ACC112 (cell line): Measurements from ENCODE around the gene MUC13.
A peak's percentile ranks its signal among the peaks of the same experiment; 100 is the strongest.

Experiments
- H2AFZ ChIP-seq: fragments of 200-600 bp; sonication (generic); one replicate; pipeline ENCODE4 v1.6.0; 2017; ENCODE audit warnings: antibody characterized with exemption, low read length; ENCODE audit not compliant: unreplicated experiment
- H3K27ac ChIP-seq: fragments of 200-600 bp; sonication (generic); 2 replicates; pipeline ENCODE4 v1.5.1; 2014; ENCODE audit warnings: low read depth, mild to moderate bottlenecking, antibody characterized with exemption, low read length, moderate library complexity
- H3K27me3 ChIP-seq: fragments of 200-600 bp; sonication (generic); 2 replicates; pipeline ENCODE4 v1.6.1; 2014; ENCODE audit warnings: mild to moderate bottlenecking, antibody characterized with exemption, low read length, moderate library complexity, mixed read lengths; ENCODE audit not compliant: insufficient read depth
- H3K36me3 ChIP-seq: fragments of 200-600 bp; sonication (generic); 2 replicates; pipeline ENCODE4 v1.6.1; 2016; ENCODE audit warnings: mild to moderate bottlenecking, antibody characterized with exemption, low read length, moderate library complexity, mixed read lengths; ENCODE audit not compliant: insufficient read depth
- H3K4me1 ChIP-seq: fragments of 200-600 bp; sonication (generic); one replicate; pipeline ENCODE4 v1.6.1; 2016; ENCODE audit warnings: low read length, mixed read lengths; ENCODE audit not compliant: insufficient read depth, unreplicated experiment, control insufficient read depth
- H3K4me3 ChIP-seq: fragments of 200-600 bp; sonication (generic); 2 replicates; pipeline ENCODE4 v1.5.1; 2014; ENCODE audit warnings: mild to moderate bottlenecking, low read depth, low read length
- H3K79me2 ChIP-seq: fragments of 200-600 bp; sonication (generic); one replicate; pipeline ENCODE4 v1.6.0; 2016; ENCODE audit warnings: low read length; ENCODE audit not compliant: control insufficient read depth, unreplicated experiment, insufficient read depth

Gene MUC13

DNA sequence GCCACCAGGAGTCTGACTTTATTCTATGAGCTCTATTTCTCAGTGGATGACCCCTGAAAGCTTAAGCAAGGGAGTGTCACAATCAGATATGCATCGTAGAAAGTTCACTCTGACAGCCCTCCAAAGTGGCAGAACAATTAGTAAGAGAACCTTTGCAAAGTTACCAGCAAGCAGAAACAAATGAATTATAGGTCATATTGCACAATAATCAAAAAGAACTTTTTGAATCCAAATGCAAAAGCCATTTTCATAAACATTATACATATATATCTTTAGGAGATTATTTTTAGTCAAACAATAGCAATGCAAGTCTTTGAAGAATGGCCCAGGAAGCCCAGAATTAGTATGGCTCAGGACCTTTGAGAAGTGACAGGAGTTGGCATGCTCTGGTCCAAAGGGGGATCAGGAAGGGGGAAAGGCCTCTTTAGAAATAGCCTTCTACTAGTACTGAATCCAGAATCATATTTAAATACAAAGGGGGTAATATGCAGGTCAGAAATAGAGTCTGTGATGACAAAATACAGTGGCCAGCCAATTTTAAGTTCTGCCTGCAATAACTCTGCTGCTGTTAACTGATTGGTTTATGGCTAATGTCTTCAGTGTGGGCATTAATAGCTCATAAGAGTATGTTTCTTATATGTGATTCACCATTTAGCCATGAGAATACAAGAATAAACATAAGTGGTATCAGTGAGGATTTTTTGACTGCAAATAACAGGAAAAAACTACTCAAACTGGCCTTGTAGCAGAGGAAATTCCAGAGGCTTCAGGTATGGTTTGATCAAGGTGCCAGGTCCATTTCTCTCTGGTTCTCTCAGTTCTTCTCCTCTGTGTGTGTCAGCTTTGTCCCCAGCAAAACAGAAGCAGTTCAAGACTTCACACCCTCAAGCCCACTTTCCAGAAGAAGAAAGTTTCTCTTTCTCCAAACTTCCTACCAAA, 30.4 kb downstream of the MUC13 start:
- Histone ChIP-seq H3K36me3 (no peaks in the 10 kb centered on the region), H3K4me3 (no peak overlapping the region), H3K4me1 (peaks cover 8% of the 10 kb centered on the region), H2AFZ (no peak overlapping the region), H3K27ac (no peak overlapping the region), H3K79me2 (no peaks in the 10 kb centered on the region), H3K27me3 (no peaks in the 10 kb centered on the region)

DNA sequence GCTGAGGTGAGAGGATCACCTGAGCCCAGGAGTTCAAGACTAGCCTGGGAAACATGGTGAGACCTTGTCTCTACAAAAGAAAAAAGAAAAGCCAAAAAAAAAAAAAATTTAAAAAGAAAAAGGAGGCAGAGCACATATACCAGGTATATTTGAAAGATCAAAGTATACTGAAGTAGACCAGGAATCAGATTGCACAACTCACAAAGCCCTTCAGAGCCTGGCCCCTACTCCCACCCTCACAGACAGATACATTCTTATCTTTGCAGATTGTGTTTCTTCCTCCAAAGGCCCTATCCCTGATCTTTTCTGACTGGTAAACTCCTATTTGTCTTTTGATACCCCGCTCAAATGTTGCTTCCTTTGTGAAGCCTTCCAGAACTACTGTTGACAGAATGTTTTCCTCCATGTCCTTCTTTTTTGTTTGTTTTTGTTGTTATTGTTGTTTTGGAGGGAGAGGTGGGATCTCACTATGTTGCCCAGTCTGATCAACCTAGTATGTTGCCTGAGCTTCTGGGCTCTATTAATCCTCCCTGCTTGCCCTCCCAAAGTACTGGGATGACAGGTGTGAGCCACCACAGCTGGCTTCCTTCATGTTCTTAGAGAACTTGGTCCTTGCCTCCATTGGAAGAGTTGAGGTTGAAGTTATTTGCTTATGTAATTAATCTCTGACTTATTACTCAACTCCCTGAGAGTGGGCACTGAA, 37.6 kb downstream of the MUC13 start:
- Histone ChIP-seq H3K4me3 (no peak overlapping the region), H3K27ac (no peak overlapping the region), H3K36me3 (no peaks in the 10 kb centered on the region), H3K4me1 (peaks cover 13% of the 10 kb centered on the region), H2AFZ (no peak overlapping the region), H3K79me2 (no peaks in the 10 kb centered on the region), H3K27me3 (no peaks in the 10 kb centered on the region)

DNA sequence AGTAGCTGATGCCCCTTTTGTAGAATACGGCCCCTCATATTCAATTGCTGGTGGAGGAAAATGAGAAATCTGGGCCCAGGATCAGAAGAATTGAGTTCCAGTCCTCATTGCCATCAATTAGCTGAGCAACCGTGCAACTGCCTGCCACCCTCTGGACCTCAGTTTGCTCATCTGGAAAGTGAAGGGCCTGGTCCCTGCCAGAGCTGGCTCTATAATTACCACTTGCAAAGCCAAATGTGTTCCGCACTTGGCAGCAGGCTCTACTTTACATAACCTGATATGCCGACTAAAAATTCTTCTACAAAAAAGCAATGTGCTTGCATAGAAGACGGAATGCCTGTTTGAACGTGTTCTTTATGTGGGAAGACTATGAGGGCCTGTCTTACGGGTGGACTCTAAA, 38.8 kb downstream of the MUC13 start:
- H3K27ac ChIP-seq, result no peak overlapping the region
- no peaks in the 10 kb centered on the region for H3K27me3 ChIP-seq
- H2AFZ ChIP-seq, result no peak overlapping the region
- no peaks in the 10 kb centered on the region for H3K36me3 ChIP-seq
- no peak overlapping the region for H3K4me3 ChIP-seq
- no peaks in the 10 kb centered on the region for H3K79me2 ChIP-seq
- peaks cover 9% of the 10 kb centered on the region for H3K4me1 ChIP-seq

DNA sequence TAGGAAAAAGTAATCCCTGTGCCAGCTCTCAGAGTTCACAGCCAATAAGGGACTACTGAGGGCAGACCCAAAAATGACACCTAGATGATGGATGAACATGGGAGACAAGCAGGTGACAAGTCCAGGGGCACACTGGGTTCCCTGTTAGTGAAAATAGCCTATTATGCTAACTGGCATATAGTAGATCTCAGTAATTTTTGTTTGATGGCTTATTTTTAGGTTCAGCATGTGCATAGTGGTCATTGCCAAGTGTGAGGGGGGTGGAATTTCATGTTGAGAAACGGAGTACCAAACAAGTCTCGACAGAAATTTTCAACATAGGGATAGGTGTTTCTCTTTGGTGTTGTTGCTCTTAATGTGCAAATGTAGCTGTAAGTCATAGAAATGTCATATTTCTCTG, 41.0 kb downstream of the MUC13 start:
- H3K4me1 ChIP-seq, result peaks cover 5% of the 10 kb centered on the region
- H3K4me3 ChIP-seq, result no peak overlapping the region
- H3K79me2 ChIP-seq, result no peaks in the 10 kb centered on the region
- H3K27me3 ChIP-seq, result no peaks in the 10 kb centered on the region
- H3K36me3 ChIP-seq, result no peaks in the 10 kb centered on the region
- no peak overlapping the region for H3K27ac ChIP-seq
- no peak overlapping the region for H2AFZ ChIP-seq

DNA sequence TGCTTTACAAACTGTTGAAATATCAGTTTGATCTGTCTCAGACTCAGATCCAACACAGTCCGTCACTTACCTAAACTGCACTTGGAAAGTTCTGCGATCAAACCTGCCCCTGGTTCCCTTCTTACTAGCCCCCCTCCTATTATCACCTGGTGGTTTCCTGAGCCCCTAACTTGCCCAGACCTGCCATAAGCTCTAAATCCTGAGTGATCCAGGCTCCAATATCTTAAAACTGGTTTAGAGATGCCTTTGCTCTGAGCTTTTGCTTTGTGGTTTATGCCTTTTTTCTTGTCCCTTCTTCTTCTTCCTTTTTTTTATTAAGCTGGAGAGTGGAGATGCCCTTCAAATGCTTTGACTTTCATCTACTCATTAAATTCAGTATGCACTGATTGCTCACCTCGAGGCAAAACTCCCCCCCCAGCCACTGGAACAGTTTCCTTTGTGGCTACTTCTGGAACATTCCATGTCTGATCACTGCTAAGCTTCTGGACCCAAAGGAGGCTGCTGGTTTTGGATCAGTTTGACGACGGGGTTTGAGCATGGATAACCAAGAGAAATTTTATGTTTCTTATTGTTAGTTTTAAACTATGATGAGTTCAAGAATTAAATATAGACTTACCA, 43.9 kb downstream of the MUC13 start:
- Histone ChIP-seq H3K4me3 (no peak overlapping the region), H3K79me2 (peaks cover 7% of the 10 kb centered on the region), H3K36me3 (no peaks in the 10 kb centered on the region), H3K27ac (no peak overlapping the region), H3K4me1 (no peaks in the 10 kb centered on the region), H2AFZ (no peak overlapping the region), H3K27me3 (no peaks in the 10 kb centered on the region)

DNA sequence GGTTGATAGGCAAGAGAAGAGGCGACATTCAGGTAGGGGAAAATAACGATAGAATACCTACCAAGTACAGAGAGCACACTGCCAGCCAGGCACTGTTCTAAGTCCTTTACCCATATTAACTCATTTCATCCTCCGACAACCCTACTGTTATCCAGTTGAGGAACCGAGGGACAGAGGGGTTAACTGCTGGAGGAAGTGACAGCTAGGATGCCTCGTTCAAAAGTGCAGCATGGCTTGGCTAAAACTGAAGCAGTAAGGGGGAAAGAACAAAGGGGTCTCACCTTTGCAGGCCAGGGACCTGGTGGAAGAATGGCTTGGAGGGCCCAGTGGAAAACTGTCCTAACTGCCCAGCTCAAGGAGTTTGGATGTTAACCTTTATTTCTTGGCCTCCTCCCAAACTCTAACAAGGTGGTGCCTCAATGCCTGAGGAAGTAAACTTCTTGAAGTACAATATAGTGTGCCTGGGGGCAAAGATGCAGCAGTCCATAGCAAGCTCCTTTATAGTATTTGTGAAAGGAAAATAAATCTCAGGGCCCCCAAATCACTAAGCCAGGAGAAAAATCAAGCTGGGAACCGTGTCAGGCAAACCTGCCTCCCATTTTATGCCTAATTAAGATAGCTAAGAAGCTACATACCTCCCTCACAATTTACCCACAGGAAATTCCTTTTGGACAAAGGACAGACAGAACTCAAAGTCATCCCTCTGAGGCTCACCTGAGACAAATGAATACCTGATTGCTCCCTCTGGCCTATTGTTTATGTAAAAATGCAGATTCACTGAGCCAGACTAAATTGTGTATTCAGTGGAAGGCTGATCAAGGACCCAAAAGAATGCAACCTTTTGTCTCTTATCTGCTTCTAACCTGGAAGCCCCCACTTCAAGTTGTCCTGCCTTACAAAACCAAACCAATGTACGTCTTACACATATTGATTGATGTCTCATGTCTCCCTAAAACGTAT, 45.8 kb downstream of the MUC13 start:
- Histone ChIP-seq H3K4me3 (no peak overlapping the region), H3K79me2 (peaks cover 23% of the 10 kb centered on the region), H3K36me3 (no peaks in the 10 kb centered on the region), H2AFZ (no peak overlapping the region), H3K27me3 (no peaks in the 10 kb centered on the region), H3K27ac (no peak overlapping the region), H3K4me1 (peaks cover 14% of the 10 kb centered on the region)

DNA sequence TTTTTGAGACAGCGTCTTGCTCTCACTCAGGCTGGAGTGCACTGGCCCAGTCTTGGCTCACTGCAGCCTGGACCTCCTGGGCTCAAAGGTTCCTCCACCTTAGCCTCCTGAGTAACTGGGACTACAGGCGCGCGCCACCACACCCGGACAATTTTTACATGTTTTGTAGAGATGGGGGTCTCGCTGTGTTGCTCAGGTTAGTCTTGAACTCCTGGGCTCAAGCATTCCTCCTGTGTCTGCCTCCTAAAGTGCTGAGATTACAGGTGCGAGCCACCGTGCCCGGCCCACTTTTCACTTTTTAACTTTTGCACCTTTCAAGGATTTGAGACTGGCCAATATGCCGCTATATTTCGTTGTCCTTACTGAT, 46.6 kb downstream of the MUC13 start:
- no peak overlapping the region for H2AFZ ChIP-seq
- H3K27ac ChIP-seq, result no peak overlapping the region
- no peaks in the 10 kb centered on the region for H3K27me3 ChIP-seq
- H3K4me3 ChIP-seq, result 0 out of 2 replicates have a peak overlapping the region, but pooled peaks have one; percentile 84
- H3K79me2 ChIP-seq, result peaks cover 32% of the 10 kb centered on the region
- no peaks in the 10 kb centered on the region for H3K36me3 ChIP-seq
- H3K4me1 ChIP-seq, result peaks cover 22% of the 10 kb centered on the region

DNA sequence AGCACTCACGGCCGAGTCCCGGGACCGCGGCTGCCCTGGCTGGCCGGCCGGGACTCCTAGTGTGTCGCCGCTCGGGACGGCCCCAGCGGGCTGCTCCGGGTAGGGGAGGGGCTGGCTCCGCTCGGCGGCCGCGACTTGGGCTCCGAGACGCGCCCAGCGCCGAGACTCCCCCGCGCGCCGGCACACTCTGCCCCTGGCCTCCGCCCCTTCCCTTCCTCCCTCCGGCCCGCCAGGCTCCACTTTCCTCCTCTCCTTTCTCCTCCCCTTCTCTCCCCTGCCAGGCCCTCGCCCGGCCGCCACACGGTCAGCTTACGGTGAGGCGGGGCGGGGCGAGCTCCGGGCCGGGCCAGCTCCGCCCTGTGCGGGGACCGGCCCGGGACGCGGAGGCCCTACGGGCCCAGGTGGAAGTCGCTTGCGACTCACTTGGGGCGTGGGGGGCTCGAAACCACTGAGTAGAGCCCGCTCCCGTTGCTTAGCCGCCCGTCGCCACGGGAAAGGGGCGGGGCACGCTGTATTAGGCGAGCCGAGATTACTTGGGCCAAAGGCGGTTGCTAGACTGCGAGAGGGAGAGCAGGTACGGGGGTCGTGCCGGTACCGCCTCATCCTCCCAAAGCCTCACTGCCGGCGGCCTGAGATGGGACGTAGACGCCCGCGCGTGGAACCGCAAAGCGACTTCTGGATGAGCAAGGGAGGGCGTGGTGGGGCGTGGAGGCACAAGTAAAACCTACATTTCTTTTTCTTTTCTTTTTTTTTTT, 47.2 kb downstream of the MUC13 start, which contains the start of gene ITGB5:
Gene ITGB5, minus strand, starts transcription at position 189 of the 755 bp plus-strand sequence. CDS start 365 bp downstream, outside the sequence.
- Histone ChIP-seq H2AFZ (no peak within 1 kb of the TSS), H3K27ac (peak within 1 kb of the TSS; percentile 64), H3K79me2 (peaks cover 38% of the 10 kb centered on the region), H3K4me1 (peaks cover 28% of the 10 kb centered on the region), H3K36me3 (no peaks in the 10 kb centered on the region), H3K4me3 (peak within 1 kb of the TSS; percentile 84), H3K27me3 (no peaks in the 10 kb centered on the region)

DNA sequence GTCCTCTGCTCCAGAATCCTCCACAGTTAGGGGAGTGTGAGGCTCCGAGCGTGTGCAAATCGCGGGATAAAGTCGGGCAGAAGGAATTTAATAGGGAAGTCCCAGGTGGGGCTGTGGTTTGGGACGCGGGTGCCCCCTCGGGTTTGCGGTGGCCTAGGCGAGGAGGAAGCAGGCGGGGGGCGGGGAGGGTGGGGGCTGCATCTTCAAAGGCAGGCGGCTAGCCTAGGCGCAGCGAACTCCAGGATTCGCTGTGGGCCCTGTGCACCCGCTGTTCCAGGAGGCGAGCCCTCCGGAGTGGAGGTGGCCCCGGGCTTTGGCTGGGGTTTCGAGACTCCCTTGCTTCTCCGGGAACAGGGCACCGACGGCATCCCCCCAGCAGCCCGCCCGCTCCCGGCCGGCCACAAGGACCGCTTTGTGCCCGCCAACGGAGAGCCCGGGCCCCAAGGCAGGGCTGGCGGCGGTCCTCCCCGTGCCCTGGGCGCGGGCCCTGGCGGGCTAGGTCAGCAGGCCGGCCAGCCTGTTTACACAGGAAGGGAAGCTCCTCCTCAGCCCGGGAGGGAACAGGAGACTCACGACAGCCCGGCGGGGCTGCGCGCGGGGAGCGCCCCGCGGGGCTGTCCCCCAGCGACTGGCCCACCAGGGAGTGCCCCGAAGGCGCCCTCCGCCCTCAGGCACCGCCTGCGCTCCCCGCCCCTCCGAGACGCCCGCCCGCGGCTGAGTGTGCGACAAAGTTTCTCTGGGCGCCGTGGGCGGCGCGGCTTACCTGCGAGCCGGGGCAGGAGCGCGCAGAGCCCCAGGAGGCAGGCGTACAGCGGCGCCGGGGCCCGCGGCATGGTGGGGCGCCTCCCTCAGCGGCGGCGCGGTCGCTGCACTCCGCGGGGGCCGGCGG, 48.1 kb downstream of the MUC13 start:
- Histone ChIP-seq H3K36me3 (no peaks in the 10 kb centered on the region), H3K79me2 (peaks cover 47% of the 10 kb centered on the region), H3K4me3 (peak overlapping the region; percentile 84), H3K27me3 (no peaks in the 10 kb centered on the region), H3K27ac (peak overlapping the region; percentile 64), H2AFZ (peak overlapping the region; percentile 34), H3K4me1 (peaks cover 33% of the 10 kb centered on the region)
